Skeletal muscle satellite cell (primary cell): ENCODE measurements around the gene GPC5.

Experiments
- H3K27me3 ChIP-seq: 2 replicates; pipeline ENCODE4 v1.7.0; 2013; ENCODE audit warnings: low read length; ENCODE audit not compliant: control insufficient read depth, insufficient read depth
- H3K36me3 ChIP-seq: 2 replicates; pipeline ENCODE4 v1.7.0; 2013; ENCODE audit warnings: mild to moderate bottlenecking, control low read depth, low read length; ENCODE audit not compliant: insufficient read depth
- H3K4me1 ChIP-seq: 2 replicates; pipeline ENCODE4 v1.7.0; 2013; ENCODE audit warnings: low read length; ENCODE audit not compliant: control insufficient read depth, insufficient read depth
- H3K4me2 ChIP-seq: 2 replicates; pipeline ENCODE4 v1.7.0; 2013; ENCODE audit warnings: mild to moderate bottlenecking, low read length
- H3K4me3 ChIP-seq: 2 replicates; pipeline ENCODE4 v1.7.0; 2013; ENCODE audit warnings: low read length
- H3K9ac ChIP-seq: 2 replicates; pipeline ENCODE4 v1.7.0; 2013; ENCODE audit warnings: mild to moderate bottlenecking, low read depth, low read length, moderate library complexity
- H3K9me3 ChIP-seq: replicated peaks from 2 replicates; pipeline ENCODE4 v1.7.0; 2013; ENCODE audit warnings: mild to moderate bottlenecking, control low read depth, low read length

GPC5 gene

DNA sequence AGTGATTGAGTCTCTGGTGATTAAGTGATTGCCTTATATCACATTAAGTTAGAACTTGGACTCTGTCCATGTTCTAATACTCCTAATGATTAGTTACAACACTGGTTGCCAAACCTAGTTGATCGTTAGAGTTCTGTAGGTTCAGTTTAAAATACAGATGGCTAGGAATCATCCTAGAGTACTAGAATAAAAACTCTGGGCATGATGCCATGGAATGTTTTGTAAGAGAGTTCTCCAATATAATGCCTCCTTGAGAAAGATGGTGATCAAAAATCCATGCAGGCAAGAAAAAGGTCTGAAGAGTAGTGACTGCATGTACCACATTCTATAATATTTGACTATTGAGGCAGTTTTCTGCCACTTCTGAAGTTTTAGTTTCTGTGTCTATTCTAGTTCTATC lies 176.3 kb downstream of the GPC5 start:
- no peaks in the 10 kb centered on the region for H3K4me1 ChIP-seq
- H3K27me3 ChIP-seq: no peaks in the 10 kb centered on the region
- H3K9ac ChIP-seq: no peak overlapping the region
- H3K4me3 ChIP-seq: no peak overlapping the region
- H3K4me2 ChIP-seq: no peak overlapping the region
- no peaks in the 10 kb centered on the region for H3K36me3 ChIP-seq
- H3K9me3 ChIP-seq: peaks cover 4% of the 10 kb centered on the region

DNA sequence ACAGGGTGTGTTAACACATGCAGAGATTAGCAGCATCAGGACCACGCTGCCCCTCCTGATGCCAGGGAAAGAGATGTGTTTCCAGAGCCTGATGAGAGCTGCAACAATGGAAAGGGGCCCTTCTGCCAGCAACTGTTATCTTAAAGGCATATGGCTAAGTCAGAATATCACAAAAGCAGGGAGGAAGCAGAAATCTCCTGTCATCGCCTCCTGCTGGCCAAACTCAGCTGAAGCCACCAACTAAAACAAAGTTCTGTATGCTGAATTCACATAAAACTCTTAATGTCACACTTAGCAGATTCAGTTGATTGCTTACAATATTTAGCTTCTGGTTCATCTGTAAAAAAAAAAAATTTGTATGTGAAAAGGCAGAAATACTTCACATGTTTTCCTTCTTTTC lies 178.2 kb downstream of the GPC5 start:
- Histone ChIP-seq H3K9ac (no peak overlapping the region), H3K9me3 (peaks cover 4% of the 10 kb centered on the region), H3K4me1 (no peaks in the 10 kb centered on the region), H3K4me2 (no peak overlapping the region), H3K36me3 (no peaks in the 10 kb centered on the region), H3K4me3 (no peak overlapping the region), H3K27me3 (no peaks in the 10 kb centered on the region)

DNA sequence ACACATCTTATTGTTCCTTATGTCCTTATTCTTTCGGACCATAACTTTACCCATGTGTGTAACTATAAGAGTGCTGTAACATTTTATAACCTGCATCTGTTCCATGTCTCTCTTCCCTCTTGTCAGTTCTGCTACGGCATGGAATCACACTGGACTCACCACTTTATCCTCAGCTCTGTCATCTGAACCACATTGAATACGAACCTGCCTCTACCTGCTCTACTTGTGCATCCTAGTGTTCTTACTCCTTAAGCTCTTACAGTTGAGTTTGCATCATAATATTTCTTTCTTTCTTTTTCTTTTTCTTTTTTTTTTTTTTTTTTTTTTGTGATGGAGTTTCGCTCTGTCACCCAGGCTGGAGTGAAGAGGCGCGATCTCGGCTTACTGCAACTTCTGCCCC lies 180.9 kb downstream of the GPC5 start:
- H3K4me3 ChIP-seq: no peak overlapping the region
- no peak overlapping the region for H3K9ac ChIP-seq
- no peaks in the 10 kb centered on the region for H3K4me1 ChIP-seq
- no peaks in the 10 kb centered on the region for H3K36me3 ChIP-seq
- no peak overlapping the region for H3K4me2 ChIP-seq
- H3K27me3 ChIP-seq: no peaks in the 10 kb centered on the region
- no peaks in the 10 kb centered on the region for H3K9me3 ChIP-seq

DNA sequence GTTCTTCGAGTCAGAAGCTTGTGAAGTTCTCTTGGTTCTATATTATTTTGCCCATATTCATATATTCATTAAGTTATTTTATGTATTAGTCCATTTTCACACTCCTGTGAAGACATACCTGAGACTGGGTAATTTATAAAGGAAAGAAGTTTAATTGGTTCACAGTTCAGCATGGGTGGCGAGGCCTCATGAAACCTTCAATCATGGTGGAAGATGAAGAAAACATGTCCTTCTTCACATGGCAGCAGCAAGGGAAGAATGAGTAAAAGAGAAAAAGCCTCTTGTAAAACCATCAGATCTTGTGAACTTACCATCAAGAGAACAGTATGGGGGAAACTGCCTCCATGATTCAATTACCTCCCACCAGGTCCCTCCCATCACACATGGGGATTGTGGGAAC lies 182.3 kb downstream of the GPC5 start:
- Histone ChIP-seq H3K9me3 (no peaks in the 10 kb centered on the region), H3K4me2 (no peak overlapping the region), H3K36me3 (no peaks in the 10 kb centered on the region), H3K27me3 (no peaks in the 10 kb centered on the region), H3K4me3 (no peak overlapping the region), H3K4me1 (no peaks in the 10 kb centered on the region), H3K9ac (no peak overlapping the region)

DNA sequence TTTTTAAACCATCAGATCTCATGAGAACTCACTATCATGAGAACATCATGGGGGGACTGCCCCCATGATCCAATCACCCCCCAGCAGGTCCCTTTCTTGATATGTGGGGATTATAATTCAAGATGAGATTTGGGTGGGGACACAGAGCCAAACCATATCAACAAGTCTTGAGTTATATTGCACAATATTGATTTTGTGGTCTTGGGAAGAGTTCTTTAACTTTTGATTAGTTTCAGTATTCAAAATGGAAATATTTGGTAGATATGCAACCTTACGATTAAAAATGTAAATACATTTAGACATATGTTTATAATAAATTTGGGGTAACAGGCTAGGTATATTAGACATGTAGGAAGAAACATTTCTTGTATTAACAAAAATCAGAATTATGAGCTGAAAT lies 188.2 kb downstream of the GPC5 start:
- no peak overlapping the region for H3K4me3 ChIP-seq
- no peak overlapping the region for H3K4me2 ChIP-seq
- H3K4me1 ChIP-seq: no peaks in the 10 kb centered on the region
- H3K9me3 ChIP-seq: no peaks in the 10 kb centered on the region
- H3K36me3 ChIP-seq: no peaks in the 10 kb centered on the region
- H3K27me3 ChIP-seq: no peaks in the 10 kb centered on the region
- no peak overlapping the region for H3K9ac ChIP-seq

DNA sequence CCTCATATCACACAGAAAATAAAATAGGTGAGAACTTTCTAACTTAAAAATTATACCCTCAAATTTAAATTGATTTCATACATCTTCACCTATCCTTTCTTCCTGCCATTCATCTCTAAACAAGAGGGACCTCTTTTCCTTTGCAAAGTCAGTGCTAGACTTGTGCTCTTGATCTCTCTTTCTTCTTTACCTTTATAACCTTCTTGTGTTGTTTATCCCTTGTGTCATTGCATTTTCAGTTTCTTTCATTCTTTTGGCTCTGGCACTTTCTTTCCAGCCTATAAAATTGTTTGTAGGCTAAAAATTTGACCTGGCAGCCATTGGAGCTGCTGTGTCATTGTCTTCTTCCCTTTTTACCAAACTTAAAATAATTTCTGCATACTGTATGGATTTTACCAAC lies 190.1 kb downstream of the GPC5 start:
- H3K9me3 ChIP-seq: peaks cover 7% of the 10 kb centered on the region
- no peak overlapping the region for H3K4me2 ChIP-seq
- no peaks in the 10 kb centered on the region for H3K4me1 ChIP-seq
- no peaks in the 10 kb centered on the region for H3K36me3 ChIP-seq
- no peak overlapping the region for H3K4me3 ChIP-seq
- no peaks in the 10 kb centered on the region for H3K27me3 ChIP-seq
- H3K9ac ChIP-seq: no peak overlapping the region

DNA sequence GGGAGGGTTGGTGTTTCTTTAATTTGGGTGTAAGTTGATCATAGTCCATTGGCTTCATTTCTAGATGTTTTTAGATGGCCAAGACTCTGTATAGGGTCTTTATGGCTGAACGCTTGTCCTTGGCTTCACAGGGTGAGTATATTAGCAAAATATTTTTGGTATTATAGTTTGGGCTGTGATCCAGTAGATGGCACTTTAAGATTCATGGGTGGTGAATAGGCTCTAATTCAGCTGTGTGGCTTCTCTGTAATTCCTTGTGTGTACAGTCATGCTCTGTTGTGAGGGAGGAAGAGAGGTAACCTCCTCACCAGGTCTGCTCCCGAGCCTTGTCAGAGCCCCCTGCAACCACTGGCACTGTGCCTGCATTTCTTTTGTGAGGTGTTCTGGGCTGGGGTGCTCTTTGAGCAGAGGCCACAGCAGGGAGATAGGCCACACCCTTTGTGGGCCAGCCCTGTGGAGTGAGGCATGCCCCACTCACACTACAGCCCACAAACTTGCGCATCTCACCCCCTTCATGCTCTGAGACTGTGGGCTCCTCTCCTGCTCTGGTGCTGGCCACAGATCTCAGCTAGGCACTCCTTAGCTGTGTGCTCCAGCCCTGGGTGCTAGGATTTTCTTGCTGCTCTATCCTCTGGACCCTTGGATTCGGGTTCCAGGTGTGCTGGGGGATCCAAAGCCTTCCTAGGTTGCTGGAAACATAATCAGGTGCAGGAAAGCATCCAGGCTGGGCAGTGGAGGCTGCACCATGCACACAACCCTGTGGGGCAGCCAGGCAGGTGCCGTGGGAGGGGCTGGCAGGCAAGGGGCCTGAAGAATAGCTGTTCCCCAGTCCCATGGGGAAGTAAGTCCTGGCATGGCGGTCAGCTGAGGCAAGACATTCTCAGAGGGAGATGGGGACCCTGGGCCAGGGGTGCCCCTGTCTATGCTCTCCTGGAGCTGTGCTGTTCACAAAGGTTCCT lies 193.9 kb downstream of the GPC5 start:
- H3K27me3 ChIP-seq: no peaks in the 10 kb centered on the region
- peaks cover 13% of the 10 kb centered on the region for H3K9me3 ChIP-seq
- H3K9ac ChIP-seq: no peak overlapping the region
- no peaks in the 10 kb centered on the region for H3K36me3 ChIP-seq
- H3K4me2 ChIP-seq: no peak overlapping the region
- H3K4me3 ChIP-seq: no peak overlapping the region
- H3K4me1 ChIP-seq: no peaks in the 10 kb centered on the region

DNA sequence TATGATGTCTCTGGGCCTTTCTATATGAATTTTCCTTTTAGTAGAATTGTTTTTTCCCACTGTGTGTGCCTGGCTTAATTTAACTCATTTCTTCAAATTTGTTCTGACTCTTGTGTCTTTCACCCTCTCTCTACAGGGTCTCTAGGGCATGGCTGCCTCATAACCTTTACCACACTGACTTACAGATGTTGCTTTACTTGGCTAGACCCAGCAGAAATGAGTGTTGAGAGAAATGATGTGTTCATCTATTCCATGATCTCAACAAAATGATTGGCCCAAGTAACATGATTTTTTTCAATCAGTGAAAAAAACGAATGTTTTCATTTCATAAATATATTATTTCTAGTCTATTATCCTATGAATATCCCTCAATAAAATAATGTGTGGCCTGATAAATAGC lies 195.0 kb downstream of the GPC5 start:
- H3K9ac ChIP-seq: no peak overlapping the region
- H3K27me3 ChIP-seq: no peaks in the 10 kb centered on the region
- H3K4me2 ChIP-seq: no peak overlapping the region
- H3K4me1 ChIP-seq: no peaks in the 10 kb centered on the region
- H3K4me3 ChIP-seq: no peak overlapping the region
- H3K36me3 ChIP-seq: no peaks in the 10 kb centered on the region
- peaks cover 13% of the 10 kb centered on the region for H3K9me3 ChIP-seq

DNA sequence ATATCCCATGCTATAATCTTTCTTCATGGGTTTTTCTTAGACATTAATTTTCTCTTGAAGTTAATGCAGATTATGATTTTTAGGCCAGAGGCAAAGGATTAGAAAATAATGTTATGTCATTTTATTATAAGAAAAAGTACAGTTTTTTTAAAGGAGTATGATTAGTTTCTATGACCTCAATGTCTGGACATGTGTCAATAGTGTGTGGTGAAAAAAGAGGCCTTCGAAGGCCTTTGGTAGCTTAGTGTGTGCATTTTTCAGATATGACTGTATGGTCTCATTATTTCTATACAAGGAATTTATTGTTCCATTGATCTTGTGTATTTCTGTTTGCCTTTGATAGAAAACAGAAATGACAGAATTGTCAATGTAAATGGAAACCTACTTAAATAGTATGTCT lies 195.6 kb downstream of the GPC5 start:
- Histone ChIP-seq H3K4me3 (no peak overlapping the region), H3K4me2 (no peak overlapping the region), H3K4me1 (no peaks in the 10 kb centered on the region), H3K9ac (no peak overlapping the region), H3K9me3 (peaks cover 13% of the 10 kb centered on the region), H3K36me3 (no peaks in the 10 kb centered on the region), H3K27me3 (no peaks in the 10 kb centered on the region)

DNA sequence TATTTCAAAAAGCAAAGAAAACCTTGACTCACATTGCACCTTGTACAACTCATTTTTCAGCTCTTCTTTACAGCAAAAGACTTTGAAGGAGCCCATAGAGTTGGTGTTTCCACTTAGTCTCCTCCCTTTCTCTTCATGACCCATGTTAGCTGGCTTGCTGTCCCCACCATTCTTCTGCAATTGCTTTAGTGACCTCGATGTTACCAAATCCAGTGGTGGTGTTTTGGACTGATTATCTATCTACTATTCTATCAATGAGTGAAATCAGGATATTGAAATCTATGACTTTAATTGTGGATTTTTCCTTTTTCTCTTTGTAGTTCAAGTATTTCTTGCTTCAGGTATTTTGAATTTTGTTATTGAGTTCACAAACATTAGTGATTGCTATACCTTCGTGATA lies 197.3 kb downstream of the GPC5 start:
- no peaks in the 10 kb centered on the region for H3K27me3 ChIP-seq

DNA sequence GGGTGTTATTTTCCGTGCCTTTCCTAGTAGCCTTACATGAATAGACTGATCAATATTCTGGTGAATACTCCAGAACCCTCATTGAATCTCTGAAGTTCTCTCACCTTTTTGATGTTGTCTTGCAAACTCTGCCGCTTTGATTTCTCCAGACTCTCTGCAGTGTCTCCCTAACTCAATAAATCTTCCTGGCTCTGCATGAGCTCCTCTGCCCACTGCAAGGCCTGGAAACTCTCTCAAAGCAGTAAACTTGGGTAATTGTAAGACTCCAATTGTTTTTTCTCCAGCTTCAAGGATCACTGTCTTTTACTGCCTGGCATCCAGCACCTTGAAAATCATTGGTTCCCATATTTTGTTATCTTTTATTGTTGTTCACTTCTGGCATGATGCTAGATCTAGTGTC lies 198.4 kb downstream of the GPC5 start:
- Histone ChIP-seq H3K9ac (no peak overlapping the region), H3K4me3 (no peak overlapping the region), H3K4me2 (no peak overlapping the region), H3K36me3 (no peaks in the 10 kb centered on the region), H3K27me3 (no peaks in the 10 kb centered on the region), H3K9me3 (peaks cover 13% of the 10 kb centered on the region), H3K4me1 (no peaks in the 10 kb centered on the region)

More for the DNA sequence above, 197.3 kb downstream of the GPC5 start:
- peaks cover 13% of the 10 kb centered on the region for H3K9me3 ChIP-seq
- no peak overlapping the region for H3K4me2 ChIP-seq
- H3K36me3 ChIP-seq: no peaks in the 10 kb centered on the region
- no peak overlapping the region for H3K9ac ChIP-seq
- no peak overlapping the region for H3K4me3 ChIP-seq
- no peaks in the 10 kb centered on the region for H3K4me1 ChIP-seq

DNA sequence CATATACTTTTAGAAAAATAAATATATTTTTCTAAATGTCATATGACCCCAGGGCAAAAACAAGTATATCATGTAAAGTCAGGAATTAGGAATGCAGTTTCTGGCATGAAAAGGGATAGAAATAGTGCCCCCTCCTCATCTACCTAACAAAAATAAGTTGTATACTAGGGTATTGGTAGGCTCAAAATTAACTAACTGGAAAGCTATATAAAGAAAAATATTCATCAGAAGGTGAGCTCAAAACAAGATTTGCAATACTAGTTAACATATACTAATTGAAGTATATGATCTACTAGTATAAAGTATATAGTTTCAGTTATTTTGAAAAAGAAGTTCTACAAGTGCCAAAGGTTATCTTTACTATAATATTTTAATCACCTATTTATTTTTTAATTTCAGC lies 200.2 kb downstream of the GPC5 start:
- no peaks in the 10 kb centered on the region for H3K36me3 ChIP-seq

More for the DNA sequence above, 200.2 kb downstream of the GPC5 start:
- Histone ChIP-seq H3K27me3 (no peaks in the 10 kb centered on the region), H3K9me3 (peaks cover 6% of the 10 kb centered on the region), H3K4me1 (no peaks in the 10 kb centered on the region), H3K4me2 (no peak overlapping the region), H3K9ac (no peak overlapping the region), H3K4me3 (no peak overlapping the region)
